AG04449 (cell line): ENCODE data around the gene RNASET2.
"Not testable (repeated sequence)": the region's sequence is repeated elsewhere in the genome, so short reads cannot be mapped to it uniquely, and the experiment has no call there.

Source experiments
- CTCF ChIA-PET: fragments of 350-600 bp; formaldehyde crosslinking; extraction: SDS; loops from one replicate; lab custom pipeline; 2021; ENCODE audit warnings: antibody characterized with exemption; lab: Yijun Ruan, JAX
- POLR2A ChIA-PET: fragments of 400-600, 350-600 bp; formaldehyde crosslinking; extraction: SDS; loops from one replicate; lab custom pipeline; 2020; ENCODE audit warnings: antibody characterized with exemption, inconsistent platforms; lab: Yijun Ruan, JAX
- DNase-seq: peaks from one replicate; pipeline ENCODE4 v3.0.0-alpha.2; 2010; ENCODE audit warnings: low read depth, low spot score
- H3K4me3 ChIP-seq: 2 replicates; pipeline ENCODE4 v1.5.1; 2011; ENCODE audit warnings: low read depth, mild to moderate bottlenecking, control low read depth, low read length
- CTCF ChIP-seq: IDR thresholded peaks from one replicate; pipeline ENCODE4 v1.5.1; 2011; ENCODE audit warnings: mild to moderate bottlenecking, moderate library complexity, low read length, control low read depth, inconsistent platforms; ENCODE audit not compliant: insufficient read depth; ENCODE audit errors: missing control alignments

Gene RNASET2

GRCh38 chr6:166950892-166951669 is 5.3 kb downstream of the RNASET2 start:
- CTCF ChIA-PET: interaction anchor here (0.8 to 1.5 kb wide), 4 partner anchors 9 to 38 kb away, joined by 3 to 5 read pairs (median 3); no protein-coding TSS in a partner anchor
- TF ChIP-seq CTCF: peak; percentile 43
- POLR2A ChIA-PET, DNase-seq, H3K4me3 ChIP-seq: not testable (repeated sequence)

DNA sequence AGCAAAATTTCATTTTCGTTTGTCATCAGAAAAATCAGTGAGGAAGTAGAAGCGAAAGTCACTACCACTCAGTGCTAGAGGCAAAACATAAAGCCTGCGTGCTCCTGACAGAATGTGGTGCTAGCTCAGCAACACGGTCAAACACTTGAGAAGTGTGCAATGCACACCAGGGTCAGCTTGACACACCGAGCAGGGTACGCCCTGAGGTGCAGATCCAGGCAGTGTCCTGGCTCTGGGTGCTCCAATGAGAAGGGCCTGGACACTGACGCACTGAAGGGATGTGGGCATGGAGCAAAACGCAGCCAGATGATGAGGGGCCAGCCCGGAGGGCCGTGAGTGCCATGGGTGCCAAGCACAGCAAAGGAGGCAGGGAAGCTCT is 5.9 kb downstream of the RNASET2 start:
- DNase-seq: no peak
- no peak overlapping the region for H3K4me3 ChIP-seq
- CTCF ChIA-PET: interaction anchor here (0.7 to 1.1 kb wide), 2 partner anchors 39 to 163 kb away, joined by 3 to 4 read pairs; no protein-coding TSS in a partner anchor
- no peak for TF ChIP-seq CTCF
- POLR2A ChIA-PET: no interaction called here

DNA sequence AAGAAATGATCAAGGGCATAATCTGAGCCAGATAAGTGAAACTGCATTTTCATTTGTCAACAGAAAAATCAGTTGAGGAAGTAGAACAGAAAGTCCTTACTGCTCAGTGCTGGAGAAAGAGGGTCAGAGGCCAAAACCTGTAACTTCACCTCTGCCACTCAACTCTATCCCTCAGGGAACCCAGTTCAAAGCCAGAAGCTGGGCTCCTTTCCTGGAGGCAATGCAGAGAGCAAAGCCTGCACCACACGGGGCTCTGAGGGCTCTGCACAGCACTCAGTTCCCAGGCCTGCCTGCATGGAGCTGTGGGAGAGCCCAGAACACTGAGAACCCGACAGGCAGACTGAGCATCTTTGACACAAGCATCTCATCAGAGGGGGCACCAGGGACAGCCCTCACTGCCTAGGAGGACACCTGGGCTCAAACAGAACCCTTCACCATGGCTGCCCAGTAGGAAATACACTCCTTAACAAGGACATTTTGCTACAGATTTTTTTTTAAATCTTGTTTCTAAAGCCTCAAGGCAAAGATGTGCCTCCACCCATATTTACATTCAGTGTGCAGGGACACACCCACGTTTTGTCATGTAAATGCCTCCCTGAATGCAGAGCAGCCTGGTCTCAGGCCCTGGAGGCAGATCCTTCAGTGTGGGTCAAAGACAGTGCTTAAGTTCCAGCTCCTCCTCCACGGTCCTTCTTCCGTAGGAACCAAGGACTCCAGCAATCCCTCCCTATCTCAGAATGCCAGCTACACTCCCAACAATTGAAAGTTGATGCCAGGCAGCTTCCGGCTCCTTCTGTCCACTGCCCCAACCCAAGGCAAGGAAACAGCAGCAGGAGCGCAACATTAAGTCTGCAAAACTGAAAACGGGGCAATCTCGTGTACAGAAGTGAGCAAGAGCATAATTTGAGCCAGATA is 6.6 kb downstream of the RNASET2 start:
- POLR2A ChIA-PET: no interaction called here

DNA sequence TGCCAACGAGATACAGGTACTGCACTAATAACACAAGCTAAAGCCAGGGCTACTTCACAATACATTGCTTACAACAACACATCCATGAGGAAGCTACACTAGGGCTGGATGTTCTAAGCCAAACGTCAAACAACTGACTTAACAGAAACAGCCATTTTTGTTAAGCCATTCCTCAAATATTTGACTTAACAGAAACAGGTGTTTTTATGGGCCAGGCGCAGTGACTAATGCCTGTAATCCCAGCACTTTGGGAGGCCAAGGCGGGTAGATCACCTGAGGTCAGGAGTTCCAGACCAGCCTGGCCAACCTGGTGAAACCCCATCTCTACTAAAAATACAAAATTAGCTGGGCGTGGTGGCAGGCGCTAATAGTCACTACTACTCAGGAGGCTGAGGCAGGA is 7.6 kb downstream of the RNASET2 start:
- CTCF ChIA-PET: interaction anchor here (1.0 kb wide), 1 partner anchor 162 kb away, joined by 5 read pairs; no protein-coding TSS in a partner anchor
- POLR2A ChIA-PET, DNase-seq, H3K4me3 ChIP-seq: not testable (repeated sequence)

More for the DNA sequence above, 6.6 kb downstream of the RNASET2 start:
- TF ChIP-seq CTCF: no peak
- DNase-seq: no peak
- CTCF ChIA-PET: interaction anchor here (0.7 to 1.1 kb wide), 2 partner anchors 40 to 163 kb away, joined by 3 to 4 read pairs; no protein-coding TSS in a partner anchor
- no peak overlapping the region for H3K4me3 ChIP-seq

DNA sequence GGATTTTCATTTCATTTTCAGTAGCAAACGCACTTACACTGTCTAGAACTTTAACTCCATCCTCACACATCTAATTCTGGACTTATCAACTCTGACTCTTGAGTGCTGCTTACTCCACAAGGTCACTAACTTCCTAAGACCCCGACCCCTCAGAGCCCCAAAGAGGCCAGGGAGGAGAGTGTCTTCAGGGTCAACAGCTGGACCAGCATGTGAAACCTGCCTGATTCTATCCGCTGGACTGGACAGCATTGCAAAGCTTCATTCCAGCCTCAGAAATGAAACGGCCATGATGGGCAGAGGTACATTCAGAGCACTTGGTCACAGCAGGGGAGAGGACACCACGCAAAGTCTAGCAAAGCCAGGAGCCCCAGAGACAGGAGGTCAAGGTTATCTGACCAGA is 9.1 kb downstream of the RNASET2 start:
- H3K4me3 ChIP-seq: no peak overlapping the region
- TF ChIP-seq CTCF: no peak
- DNase-seq: no peak
- CTCF ChIA-PET: no interaction called here
- POLR2A ChIA-PET: no interaction called here

- no peak for TF ChIP-seq CTCF
- CTCF ChIA-PET: no interaction called here
- no peak for DNase-seq
- H3K4me3 ChIP-seq: no peak overlapping the region
- POLR2A ChIA-PET: no interaction called here
These were observed 10.2 kb downstream of the RNASET2 start for GRCh38 chr6:166946125-166946524.
